Nephron progenitor cell (in vitro differentiated cells): ENCODE results near the gene TCF7L2.

Source experiments
- DNase-seq: peaks from one replicate; pipeline ENCODE4 v3.0.0; 2021
- H3K27ac Mint-ChIP-seq: 2 replicates; pipeline ENCODE4 v1.8.0; 2021; ENCODE audit warnings: mild to moderate bottlenecking, moderate library complexity, mixed read lengths
- H3K27me3 Mint-ChIP-seq: 2 replicates; pipeline ENCODE4 v1.8.0; 2021; ENCODE audit warnings: mild to moderate bottlenecking, low read depth, mixed read lengths; ENCODE audit not compliant: poor library complexity
- H3K36me3 Mint-ChIP-seq: 2 replicates; pipeline ENCODE4 v1.8.0; 2021; ENCODE audit warnings: low read depth, mixed read lengths
- H3K4me1 Mint-ChIP-seq: 2 replicates; pipeline ENCODE4 v1.8.0; 2021; ENCODE audit warnings: mixed read lengths
- H3K4me3 Mint-ChIP-seq: 2 replicates; pipeline ENCODE4 v1.8.0; 2021; ENCODE audit warnings: mild to moderate bottlenecking, moderate library complexity, mixed read lengths
- H3K9me3 Mint-ChIP-seq: 2 replicates; pipeline ENCODE4 v1.8.0; 2021; ENCODE audit warnings: mild to moderate bottlenecking, moderate library complexity, mixed read lengths
- TF ChIP-seq, protein P1 (sequence below): fragments of 200-600 bp; sonication (generic); IDR thresholded peaks from 2 replicates; pipeline ENCODE4 v1.5.0; 2021; ENCODE audit warnings: antibody characterized with exemption

TCF7L2 gene

DNA sequence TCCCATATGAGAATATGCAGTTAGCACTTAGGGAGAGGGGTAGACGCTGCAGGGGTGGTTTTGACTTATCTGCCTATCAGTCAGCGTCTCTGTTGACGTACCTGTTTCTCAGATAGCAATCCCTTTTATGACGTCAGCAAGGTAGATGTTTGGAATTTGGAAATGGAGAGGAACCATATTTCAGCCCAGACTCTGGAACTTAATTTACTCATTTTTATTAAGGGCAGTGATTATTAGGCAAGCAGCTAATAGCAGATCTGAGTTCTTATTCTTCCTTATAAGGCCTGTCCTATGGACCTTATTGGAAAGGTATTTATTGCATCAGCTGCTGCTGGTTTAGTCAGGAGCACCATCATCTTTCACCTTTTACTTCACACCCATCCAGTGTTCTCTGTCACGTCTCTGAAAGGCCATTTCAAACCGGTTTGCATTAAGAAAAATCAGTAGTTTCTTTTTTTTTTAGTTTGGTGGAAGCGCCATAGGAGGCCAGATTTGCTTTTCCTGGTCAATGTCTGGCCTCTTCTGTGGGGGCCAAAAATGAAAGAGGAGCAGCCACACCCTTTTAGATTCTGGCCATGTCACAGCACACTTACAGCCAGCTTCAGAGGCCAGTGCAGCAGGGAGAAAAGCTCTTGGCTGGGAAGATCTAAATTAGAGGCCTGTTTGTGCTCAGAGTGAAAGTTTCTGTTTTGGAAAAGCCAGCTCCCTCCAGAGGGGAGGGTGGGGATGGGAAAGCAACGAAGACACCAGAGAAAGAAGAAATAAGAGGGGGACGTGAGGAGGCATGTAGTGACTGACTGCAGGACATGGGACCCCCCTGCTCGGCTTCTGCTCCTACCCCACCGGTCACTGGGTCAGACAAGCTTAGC is 146.3 kb downstream of the TCF7L2 start:
- no peaks in the 10 kb centered on the region for H3K9me3 Mint-ChIP-seq
- H3K27me3 Mint-ChIP-seq, result no peaks in the 10 kb centered on the region
- peak overlapping the region; percentile 79 for H3K27ac Mint-ChIP-seq
- no peak for DNase-seq
- TF ChIP-seq, protein P1, sequence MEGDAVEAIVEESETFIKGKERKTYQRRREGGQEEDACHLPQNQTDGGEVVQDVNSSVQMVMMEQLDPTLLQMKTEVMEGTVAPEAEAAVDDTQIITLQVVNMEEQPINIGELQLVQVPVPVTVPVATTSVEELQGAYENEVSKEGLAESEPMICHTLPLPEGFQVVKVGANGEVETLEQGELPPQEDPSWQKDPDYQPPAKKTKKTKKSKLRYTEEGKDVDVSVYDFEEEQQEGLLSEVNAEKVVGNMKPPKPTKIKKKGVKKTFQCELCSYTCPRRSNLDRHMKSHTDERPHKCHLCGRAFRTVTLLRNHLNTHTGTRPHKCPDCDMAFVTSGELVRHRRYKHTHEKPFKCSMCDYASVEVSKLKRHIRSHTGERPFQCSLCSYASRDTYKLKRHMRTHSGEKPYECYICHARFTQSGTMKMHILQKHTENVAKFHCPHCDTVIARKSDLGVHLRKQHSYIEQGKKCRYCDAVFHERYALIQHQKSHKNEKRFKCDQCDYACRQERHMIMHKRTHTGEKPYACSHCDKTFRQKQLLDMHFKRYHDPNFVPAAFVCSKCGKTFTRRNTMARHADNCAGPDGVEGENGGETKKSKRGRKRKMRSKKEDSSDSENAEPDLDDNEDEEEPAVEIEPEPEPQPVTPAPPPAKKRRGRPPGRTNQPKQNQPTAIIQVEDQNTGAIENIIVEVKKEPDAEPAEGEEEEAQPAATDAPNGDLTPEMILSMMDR, result no peak
- peaks cover 58% of the 10 kb centered on the region for H3K4me1 Mint-ChIP-seq
- no peak overlapping the region for H3K4me3 Mint-ChIP-seq
- peaks cover 45% of the 10 kb centered on the region for H3K36me3 Mint-ChIP-seq

DNA sequence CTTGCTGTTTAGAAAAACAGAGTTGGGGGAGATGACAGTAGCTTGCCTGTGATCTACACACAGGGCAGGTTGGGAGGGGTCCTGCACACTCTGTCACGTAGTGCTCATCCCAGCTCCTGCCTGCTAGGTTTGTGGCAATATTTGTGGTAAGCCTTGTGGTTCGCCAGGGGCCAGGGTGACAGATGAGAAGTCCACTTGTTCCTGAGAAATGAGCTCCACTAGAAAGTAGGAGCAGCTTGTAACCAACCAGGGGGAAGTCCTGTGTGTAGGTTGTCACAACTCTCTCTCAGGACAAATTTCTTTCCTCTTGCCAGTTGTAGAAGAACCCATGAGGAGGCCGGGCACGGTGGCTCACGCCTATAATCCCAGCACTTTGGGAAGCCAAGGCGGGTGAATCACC is 147.0 kb downstream of the TCF7L2 start:
- peaks cover 58% of the 10 kb centered on the region for H3K4me1 Mint-ChIP-seq
- no peaks in the 10 kb centered on the region for H3K27me3 Mint-ChIP-seq
- no peak for DNase-seq
- TF ChIP-seq, protein P1, result no peak
- H3K4me3 Mint-ChIP-seq, result no peak overlapping the region
- peaks cover 38% of the 10 kb centered on the region for H3K36me3 Mint-ChIP-seq
- H3K27ac Mint-ChIP-seq, result no peak overlapping the region
- no peaks in the 10 kb centered on the region for H3K9me3 Mint-ChIP-seq

DNA sequence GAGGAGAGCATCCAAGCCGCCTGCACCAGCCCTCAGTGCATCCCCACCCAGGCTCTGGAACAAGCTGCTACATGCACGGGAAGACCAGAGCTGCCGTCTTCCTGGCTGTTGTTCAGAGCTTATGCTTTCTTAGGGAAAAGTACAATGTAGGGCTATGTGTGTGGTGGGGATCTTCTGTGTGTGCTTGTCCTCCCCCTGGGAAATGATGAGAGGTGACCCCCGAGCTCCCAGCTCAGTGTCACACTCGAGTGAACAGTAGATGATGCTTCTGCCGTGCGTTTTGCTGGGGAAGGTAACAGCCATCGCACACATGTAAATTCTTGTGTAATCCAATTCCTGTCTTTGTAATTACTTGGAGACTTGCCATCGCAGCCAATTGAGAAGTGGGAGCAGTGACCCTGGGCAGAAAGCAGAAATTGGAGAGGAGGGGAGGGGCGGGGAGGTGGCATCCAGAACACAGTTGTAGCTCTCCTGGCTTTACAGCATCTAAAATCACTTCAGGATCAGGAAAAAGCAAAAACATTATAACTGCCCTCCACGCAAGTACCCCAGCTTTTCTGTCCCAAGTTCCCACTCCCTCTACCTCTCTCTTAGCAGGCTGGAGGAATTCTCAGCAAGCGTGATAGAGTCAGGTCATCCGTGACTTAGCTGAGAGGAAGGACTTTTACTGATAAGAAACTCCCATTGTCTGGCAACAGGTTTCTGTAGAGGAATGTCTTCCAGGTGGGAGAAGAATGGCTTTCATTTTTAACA is 149.6 kb downstream of the TCF7L2 start:
- H3K4me1 Mint-ChIP-seq, result peaks cover 74% of the 10 kb centered on the region
- H3K27ac Mint-ChIP-seq, result peak overlapping the region; percentile 97
- peak overlapping the region; percentile 38 for H3K4me3 Mint-ChIP-seq
- H3K27me3 Mint-ChIP-seq, result peaks cover 3% of the 10 kb centered on the region
- DNase-seq, result peak; percentile 42
- no peaks in the 10 kb centered on the region for H3K9me3 Mint-ChIP-seq
- TF ChIP-seq, protein P1, result no peak
- H3K36me3 Mint-ChIP-seq, result peaks cover 20% of the 10 kb centered on the region

DNA sequence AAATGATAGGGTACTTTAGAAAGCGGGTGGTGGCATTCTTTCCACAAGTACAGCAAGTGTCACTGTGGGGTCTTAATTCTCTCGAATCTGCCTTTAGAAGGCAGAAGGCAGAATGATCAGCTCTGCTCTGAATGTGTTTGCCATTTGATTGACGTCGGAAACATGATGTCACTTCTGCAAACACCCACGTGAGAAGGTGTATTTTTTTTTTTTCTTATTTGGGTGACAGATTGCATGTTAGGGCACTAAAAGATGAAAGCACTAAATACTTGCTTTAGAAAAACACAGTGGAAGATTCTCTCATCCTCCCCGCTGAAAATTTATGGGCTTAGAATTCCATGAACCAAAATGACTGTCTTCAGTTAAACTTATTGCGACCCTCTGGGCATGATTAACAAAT is 150.2 kb downstream of the TCF7L2 start:
- H3K27ac Mint-ChIP-seq, result peak overlapping the region; percentile 97
- no peak overlapping the region for H3K4me3 Mint-ChIP-seq
- TF ChIP-seq, protein P1, result no peak
- peaks cover 20% of the 10 kb centered on the region for H3K36me3 Mint-ChIP-seq
- no peak for DNase-seq
- peaks cover 77% of the 10 kb centered on the region for H3K4me1 Mint-ChIP-seq
- peaks cover 3% of the 10 kb centered on the region for H3K27me3 Mint-ChIP-seq
- no peaks in the 10 kb centered on the region for H3K9me3 Mint-ChIP-seq

DNA sequence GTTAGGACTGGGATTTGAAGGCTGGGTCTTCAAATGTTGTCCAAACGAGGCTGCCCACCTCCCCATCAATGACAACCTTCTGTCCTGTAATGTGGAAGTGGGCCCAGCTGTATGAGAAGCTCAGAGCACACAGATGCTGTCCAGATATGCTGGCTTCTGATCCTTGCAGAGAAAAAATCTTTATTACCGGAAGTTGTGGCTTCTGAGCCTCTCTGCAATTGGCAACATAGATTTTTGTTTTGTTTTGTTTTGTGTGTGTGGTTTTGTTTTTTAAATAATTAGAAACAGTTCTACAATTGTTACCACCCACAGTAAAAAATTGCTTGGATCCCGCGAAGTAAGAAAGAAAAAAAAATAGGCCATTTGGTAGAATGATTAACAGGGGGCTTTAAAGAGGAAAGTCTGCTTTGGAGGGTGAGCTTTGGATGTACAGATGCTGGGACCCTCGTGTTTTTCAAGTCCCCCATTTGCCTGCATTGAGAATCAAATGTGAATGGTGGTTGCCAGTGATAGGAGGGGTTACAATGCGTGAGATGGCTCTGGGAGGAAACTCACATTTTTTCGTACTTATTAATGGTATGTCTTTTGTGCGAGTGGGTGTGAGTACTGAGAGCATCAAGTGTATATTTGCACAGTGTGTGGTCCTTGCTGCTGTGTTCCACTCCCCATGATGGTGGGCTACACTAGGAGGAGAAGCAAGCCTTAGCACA is 153.2 kb downstream of the TCF7L2 start:
- Mint-ChIP-seq H3K9me3 (no peaks in the 10 kb centered on the region), H3K27ac (no peak overlapping the region), H3K36me3 (peaks cover 27% of the 10 kb centered on the region), H3K4me1 (peaks cover 57% of the 10 kb centered on the region), H3K27me3 (peaks cover 3% of the 10 kb centered on the region), H3K4me3 (no peak overlapping the region)
- TF ChIP-seq, protein P1, result no peak
- DNase-seq, result no peak
